Activated CD4-positive, alpha-beta T cell treated with anti-CD3 and anti-CD28 coated beads, Interleukin-2, amount 50 U/mL, for 24 hours (primary cell): Measurements from ENCODE around the gene MRPS34.
"Not testable (repeated sequence)": the region's sequence is repeated elsewhere in the genome, so short reads cannot be mapped to it uniquely, and the experiment has no call there.

Experiments
- DNase-seq, 2 donors: peaks; one replicate each; pipeline ENCODE4 v3.0.0-alpha.2; 2020; ENCODE audit warnings: low read depth in 1 of 2, low spot score in 1 of 2

The MRPS34 gene

DNA sequence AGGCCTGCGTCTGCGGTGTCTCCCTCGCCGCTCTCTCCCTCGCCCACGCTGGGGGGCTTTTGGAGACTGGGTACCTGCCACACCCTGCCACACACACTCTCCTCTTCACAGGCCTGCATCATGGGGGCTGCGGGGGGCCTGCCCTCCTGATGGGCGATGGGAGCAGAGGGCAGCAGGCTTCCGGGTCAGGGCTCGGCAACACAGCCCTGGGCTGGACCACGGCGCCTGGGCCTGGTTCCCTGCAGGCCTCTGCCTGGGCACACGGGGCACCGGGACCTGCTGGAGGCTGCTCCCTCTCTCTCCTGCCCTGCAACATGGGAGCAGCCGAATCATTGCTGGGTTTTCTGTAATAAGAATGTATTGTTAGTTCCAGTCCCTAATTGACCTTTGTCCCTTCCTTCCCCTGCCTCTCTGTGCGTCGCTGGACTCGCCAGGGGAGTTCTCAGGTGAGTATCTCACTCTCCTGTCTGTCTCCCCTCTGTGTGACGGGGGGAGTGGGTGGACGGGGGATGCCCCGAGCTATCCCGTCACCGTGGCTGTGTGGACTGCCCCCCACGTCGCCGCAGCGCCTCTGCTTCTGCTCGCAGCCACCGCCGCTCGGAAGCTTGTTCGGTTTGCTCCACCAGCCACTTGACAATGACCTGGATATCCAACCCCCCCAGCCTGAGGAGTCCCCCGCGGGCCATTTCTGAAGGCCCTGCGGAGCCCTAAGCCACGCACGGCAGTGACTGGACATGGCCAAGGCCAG, 15.0 kb downstream of the MRPS34 start:
- DNase-seq, result no peak

DNA sequence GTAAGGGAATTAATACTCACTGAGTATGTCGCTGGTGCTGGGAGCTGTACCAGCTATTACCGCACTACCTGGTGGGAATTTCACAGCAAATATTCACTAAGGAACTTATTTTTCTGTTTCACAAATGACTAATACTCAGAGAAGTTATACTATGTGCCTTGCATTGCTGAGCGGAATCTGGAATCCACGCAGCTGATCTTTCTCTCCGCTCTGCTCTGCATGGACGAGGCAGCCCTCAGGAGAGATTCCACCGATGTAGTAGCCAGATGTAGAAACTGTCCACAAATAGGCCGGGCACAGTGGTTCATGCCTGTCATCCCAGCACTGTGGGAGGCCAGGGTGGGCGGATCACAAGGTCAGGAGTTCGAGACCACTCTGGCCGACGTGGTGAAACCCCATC, 18.7 kb downstream of the MRPS34 start:
- DNase-seq, result no peak

DNA sequence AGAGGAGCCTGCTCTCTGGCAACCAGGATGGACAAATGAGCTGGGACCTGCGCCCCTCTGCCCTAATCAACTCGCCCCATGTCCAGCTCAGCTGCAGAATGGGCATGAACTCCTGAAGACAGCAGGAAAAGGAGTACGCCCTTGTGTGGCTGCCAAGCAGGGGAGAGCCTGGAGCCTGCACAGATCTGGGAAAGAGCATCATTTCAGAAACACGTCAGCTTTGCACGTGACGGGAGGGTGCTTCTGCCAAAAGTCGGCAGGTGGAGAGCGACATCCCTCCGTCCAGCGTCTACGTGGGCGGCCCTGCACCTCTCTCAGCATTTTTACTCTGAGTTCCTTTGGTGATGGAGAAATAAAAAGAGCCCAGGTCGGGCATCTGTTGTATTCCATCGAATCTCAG, 20.1 kb downstream of the MRPS34 start:
- DNase-seq, result no peak

GRCh38 chr16:1751946-1752345, 21.0 kb downstream of the MRPS34 start:
- DNase-seq, result no peak

DNA sequence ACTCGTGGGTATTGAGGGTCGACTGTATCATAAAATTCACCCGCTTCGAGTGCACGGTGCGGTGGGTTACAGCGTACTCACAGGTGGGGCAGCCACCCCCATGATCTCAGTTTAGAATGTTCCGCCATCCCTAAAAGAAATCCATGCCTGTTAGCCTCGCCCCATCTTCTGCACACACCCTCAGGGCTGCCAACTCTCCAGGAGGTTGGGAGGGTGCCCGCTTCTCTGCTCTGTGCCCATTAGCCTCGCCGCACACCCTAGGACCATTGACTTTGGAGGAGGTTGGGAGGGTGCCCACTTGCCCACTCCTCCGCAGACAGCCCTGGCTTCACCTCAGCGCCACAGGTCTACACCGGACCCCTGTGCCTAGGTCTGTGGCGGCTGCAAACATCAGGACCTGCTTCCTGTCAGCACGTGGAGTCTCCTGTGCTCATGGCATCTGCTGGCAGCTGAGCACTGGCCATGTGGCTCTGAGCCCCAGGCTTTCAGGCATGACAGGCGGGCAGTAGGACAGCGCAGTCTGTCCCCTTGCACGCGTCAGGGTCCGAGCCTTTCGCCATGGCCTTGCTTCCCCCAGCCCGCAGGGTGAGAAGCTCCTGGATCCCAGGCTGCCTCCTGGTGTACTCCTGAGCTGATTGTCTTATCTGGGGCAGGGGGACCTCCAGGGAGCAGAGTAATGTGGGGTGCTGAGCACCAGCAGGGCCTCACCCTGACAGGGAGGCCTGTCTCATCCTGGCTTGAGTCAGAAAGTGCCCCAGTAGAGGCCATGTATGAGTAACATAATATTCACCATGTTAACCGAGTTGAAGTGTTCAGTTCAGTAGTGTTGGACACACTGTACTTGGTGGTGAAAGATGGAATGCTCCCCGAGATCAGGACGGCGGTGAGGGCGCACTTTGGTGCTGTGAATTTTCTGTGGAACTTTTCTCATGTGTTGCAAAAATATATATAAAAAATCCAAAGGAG, 23.5 kb downstream of the MRPS34 start:
- DNase-seq, result no peak

DNA sequence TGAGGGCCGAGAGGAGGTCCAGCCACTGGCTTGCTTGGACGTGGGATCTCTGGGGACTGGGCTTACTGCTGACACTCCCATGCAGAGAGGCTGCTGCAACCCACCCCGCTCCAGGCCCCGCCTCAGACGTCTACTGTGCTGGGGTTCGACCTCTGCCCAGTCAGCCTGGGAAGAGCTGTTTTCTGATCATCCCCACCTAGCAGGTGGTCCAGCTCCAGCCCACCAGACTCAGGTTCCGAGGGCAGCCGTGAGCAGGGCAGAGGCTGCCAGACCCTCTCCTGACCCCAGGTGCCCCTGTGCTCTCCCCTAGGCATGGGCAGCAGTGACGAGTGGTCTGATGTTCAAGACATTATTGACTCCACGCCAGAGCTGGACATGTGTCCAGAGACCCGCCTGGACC, 25.0 kb downstream of the MRPS34 start:
- no peak for DNase-seq

- DNase-seq, result no peak
Observed at GRCh38 chr16:1746693-1747195, 26.2 kb downstream of the MRPS34 start.

DNA sequence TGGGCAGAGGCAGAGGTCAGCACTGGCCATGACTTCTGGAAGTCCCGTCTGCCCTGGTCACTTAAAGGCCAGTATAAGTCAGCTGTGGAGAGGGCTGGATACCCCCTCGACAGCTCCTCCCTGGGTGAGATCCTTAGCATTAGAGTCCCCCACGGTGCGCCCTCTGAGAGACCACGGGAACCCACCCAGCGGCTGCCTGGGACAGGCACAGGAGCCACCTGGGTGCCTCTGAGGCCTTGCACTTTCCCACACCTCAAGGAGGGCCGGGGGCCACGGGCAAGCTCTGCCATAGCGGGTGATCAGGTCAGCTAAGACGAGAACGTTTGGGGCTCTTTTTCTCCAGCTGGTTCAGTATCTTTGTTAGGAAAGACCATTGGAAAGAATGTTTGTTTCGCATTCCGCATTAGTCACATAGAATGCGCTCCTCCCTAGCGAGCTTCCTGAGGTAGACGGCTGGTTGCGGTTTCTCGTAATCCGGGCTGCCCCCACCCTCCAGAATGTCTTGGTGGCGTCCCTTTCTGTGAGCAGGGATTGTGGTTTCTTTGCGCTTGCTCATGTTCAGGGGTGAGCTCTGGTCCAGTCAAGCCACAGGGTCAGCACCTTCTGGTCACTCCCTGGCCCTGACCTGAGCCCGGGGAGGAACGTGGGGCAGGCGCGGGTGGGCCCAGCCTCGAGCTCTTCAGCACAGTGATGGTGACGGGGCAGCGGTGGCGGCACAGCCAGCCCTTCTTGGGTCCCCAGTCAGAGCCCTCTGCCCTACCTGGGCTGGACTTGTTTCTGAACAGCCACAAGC, 26.8 kb downstream of the MRPS34 start:
- no peak for DNase-seq

- no peak for DNase-seq
Observed at GRCh38 chr16:1745181-1745899, 27.6 kb downstream of the MRPS34 start.

- no peak for DNase-seq
Observed at GRCh38 chr16:1744338-1744840, 28.5 kb downstream of the MRPS34 start.

DNA sequence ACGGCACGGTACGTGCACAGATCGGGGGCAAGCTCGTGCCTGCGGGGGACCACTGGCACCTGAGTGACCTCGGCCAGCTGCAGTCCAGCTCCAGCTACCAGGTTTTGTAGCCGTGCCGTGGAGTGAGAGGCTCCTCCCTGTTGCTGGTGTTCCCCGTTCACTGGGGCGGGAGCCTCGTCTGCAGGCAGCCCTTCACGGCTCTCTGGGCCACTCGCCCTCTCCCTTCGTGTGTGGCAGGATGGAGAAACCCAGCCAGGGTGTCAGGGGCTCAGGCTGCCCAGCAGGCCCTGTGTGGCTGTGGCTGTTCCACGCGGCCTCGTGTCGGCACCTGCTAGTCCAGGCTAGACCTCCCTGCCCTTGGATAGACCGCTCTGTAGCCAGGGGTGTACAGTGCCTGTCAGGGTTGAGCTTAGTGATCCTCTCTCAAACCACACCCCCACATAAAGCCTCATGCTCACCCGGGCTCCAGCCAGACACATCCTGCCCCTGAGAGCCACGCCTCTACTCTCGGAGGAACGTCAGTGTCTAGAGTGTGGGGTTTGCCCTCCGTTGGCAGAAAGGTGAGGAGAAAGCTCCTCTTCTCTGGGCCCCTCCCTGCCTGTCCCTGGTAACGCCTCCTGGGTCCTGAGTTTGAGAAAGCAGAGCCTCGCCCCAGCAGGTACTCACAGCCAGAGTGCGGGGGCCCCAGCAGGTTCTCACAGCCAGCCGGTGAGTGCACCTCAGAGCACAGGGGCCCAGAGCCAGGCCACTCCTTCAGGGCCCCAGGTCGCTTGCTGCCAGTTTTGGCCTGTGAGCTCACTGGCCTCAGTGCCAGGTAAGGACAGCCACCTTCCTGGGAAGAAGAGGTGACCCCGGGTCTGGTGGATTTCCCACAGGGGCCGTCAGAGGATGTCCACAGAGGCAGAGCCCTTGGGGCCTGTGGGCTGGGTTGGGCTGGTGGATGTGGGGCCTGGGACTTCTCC, 29.3 kb downstream of the MRPS34 start:
- no peak for DNase-seq

- DNase-seq, result no peak
Observed at GRCh38 chr16:1741553-1742165, 31.3 kb downstream of the MRPS34 start.

DNA sequence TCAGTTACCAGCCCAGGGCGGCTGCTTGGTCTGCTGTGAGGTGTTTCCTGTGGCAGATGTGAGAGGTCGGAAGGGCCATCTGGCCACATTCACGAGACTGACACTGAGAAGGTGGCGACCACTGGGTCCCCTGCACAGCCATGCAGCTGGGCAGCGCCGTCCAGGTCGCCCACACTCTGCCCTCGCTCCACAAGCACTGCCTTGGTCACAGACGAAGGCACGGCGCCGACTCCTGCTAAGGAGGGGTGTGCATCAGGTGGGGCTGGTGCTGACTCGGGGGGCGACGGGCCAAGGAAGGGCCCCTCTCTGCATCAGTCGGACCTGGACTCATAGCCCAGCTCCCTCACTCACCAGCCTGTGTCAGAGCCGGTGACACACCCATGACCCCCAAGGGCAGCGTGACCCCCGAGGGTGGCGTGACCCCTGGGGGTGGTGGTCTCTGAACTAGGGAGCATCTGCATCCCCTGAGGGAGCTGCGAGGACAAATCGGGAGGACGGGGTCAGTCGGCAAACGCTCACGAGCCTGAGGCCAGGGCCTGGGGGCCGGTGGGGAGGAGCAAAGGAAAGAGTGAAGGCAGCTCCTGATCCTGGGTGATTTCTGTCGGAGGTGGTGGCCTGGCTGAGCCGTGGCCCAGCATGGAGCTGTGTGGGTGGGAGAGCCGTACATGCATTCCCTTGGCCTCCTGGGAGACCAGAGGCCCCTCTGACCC, 32.0 kb downstream of the MRPS34 start:
- DNase-seq, result no peak

DNA sequence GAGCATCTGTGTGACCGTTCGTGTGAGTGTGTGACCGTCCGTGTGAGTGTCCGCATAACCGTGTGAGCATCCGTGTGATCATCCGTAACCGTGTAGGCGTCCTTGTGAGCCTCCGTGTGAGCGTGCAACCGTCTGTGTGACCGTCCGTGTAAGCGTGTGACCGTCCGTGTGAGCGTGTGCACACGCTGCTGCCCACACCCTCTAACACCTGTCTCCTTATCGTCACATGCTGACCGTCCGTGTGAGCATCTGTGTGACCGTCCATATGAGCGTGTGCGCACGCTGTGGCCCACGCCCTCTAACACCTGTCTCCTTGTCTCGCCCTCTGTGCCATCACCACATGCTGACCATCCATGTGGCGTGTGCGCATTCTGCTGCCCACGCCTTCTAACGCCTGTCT, 32.7 kb downstream of the MRPS34 start:
- no peak for DNase-seq

DNA sequence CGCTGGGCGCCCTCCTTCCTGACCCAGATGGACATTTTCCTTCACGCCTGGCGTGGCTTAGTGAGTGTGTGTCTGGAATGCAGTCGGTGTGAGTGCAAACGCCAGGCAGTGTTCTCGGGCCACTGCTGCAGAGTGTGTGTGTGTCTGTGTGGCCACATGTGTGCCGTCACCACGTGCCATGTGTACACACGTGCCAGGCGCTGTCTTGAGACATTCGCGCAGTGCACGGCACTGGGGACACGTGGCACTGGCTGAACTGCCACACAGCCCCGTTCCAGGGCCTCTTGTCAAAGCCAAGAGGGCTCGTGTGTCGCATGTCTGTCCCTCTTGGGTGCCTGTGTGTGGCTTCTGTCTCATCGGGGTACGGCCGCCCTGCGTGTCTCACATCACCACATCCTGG, 38.1 kb downstream of the MRPS34 start:
- DNase-seq, result no peak

DNA sequence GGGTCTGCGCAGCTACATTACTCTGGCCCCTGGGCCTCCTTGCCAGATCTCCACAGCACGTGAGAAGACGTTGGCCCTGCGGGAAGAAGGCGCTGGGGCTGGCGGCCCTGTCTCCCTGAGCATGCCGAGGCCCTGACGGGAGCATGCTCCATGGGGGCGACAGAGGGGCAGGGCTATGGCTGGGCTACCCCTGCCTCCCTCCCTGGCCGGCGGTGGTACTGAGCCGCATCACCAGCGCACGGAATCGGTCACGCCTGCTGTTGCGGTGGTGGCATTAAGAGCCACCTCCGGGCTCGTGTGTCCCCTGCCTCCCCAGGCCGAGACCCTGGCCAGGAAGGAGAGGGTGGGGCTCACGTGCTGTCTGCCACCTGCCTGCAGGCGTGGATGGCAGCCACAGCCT, 38.8 kb downstream of the MRPS34 start:
- DNase-seq, result no peak

GRCh38 chr16:1732551-1732987, 40.4 kb downstream of the MRPS34 start:
- not testable (repeated sequence) for DNase-seq

- no peak for DNase-seq
Observed at GRCh38 chr16:1732071-1732470, 40.9 kb downstream of the MRPS34 start.
